ENCODE data around the gene AHDC1. TPM values are rescaled to one million over a fixed set of nuclear protein-coding genes. Genes with fewer than 3 reads are reported as not detected.
"Not testable (repeated sequence)": the region's sequence is repeated elsewhere in the genome, so short reads cannot be mapped to it uniquely, and the experiment has no call there.

Gene AHDC1
- total RNA-seq, 1 experiment from 2014 or later: 33.7 TPM

DNA sequence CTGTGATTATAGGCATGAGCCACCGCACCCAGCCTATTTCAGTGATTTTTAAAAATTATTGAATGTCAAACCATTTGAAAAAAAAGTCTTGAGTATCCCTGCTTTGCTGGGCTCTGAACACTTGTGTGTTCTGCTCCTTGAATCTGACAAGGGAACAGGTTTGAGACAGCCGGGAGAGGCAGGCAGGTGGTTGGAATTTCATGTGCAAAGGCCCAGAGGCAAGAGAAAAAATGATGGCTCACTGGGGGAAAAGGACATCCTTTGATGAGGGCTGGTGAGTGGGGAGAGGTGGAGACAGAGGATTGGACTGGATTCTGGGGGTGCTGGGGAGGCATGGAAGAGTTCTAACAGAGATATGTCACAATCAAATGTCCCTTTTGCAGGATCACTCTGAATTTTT is 100.9 kb downstream of the AHDC1 start:
- Histone ChIP-seq H3K36me3 (ENCODE audit: control insufficient read depth in 1 of 2, insufficient read depth in 2 of 2, low read length in 2 of 2) (no peaks in the 10 kb centered on the region), H3K9me2 (ENCODE audit: insufficient read depth) (no peaks in the 10 kb centered on the region), H3K9ac (ENCODE audit: low read length) (no peak overlapping the region), H3K79me2 (ENCODE audit: insufficient read depth, low read length) (no peaks in the 10 kb centered on the region), H3K27ac (ENCODE audit: low read depth, low read length) (no peak overlapping the region), H2AFZ (ENCODE audit: low read depth, low read length, poor library complexity, severe bottlenecking) (no peak overlapping the region), H4K20me1 (ENCODE audit: insufficient read depth) (no peaks in the 10 kb centered on the region), H3K27me3 (ENCODE audit: insufficient read depth, low read length) (no peaks in the 10 kb centered on the region), H3K9me3 (ENCODE audit: control insufficient read depth in 1 of 2, insufficient read depth in 1 of 2, low read depth in 1 of 2, low read length in 2 of 2) (no peaks in the 10 kb centered on the region), H3K4me3 (replicated peaks in 1 of 2; ENCODE audit: low read depth in 1 of 2, low read length in 2 of 2) (no peak overlapping the region), H3K4me2 (ENCODE audit: low read length) (no peak overlapping the region), H3K4me1 (ENCODE audit: control insufficient read depth in 1 of 2, insufficient read depth in 2 of 2, low read length in 2 of 2) (peaks cover 9 to 28% of the 10 kb centered on the region in 2 experiments; a peak in 3 of 4 replicates)
- ATAC-seq (no peak), DNase-seq (ENCODE audit: low read depth, low spot score) (no peak)
- intact Hi-C loops (cut with micrococcal nuclease): no loop called here
- BruUV-seq (replicated peaks): no TSS peak
- CTCF ChIA-PET: no interaction called here
- POLR2A ChIA-PET: no interaction called here
- RAD21 ChIA-PET (ENCODE audit: low non-redundant PET in 1 of 2, low total read pairs in 2 of 2, uncharacterized antibody in 2 of 2, unreplicated experiment in 2 of 2): no interaction called here
- TF ChIP-seq, protein P1, sequence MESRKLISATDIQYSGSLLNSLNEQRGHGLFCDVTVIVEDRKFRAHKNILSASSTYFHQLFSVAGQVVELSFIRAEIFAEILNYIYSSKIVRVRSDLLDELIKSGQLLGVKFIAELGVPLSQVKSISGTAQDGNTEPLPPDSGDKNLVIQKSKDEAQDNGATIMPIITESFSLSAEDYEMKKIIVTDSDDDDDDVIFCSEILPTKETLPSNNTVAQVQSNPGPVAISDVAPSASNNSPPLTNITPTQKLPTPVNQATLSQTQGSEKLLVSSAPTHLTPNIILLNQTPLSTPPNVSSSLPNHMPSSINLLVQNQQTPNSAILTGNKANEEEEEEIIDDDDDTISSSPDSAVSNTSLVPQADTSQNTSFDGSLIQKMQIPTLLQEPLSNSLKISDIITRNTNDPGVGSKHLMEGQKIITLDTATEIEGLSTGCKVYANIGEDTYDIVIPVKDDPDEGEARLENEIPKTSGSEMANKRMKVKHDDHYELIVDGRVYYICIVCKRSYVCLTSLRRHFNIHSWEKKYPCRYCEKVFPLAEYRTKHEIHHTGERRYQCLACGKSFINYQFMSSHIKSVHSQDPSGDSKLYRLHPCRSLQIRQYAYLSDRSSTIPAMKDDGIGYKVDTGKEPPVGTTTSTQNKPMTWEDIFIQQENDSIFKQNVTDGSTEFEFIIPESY (IDR thresholded peaks at IDR 0.05; ENCODE audit: extremely low read depth, insufficient replicate concordance, low read length): no peak
- no peak for TF ChIP-seq RAD21 (IDR thresholded peaks at IDR 0.05; ENCODE audit: low read depth)

DNA sequence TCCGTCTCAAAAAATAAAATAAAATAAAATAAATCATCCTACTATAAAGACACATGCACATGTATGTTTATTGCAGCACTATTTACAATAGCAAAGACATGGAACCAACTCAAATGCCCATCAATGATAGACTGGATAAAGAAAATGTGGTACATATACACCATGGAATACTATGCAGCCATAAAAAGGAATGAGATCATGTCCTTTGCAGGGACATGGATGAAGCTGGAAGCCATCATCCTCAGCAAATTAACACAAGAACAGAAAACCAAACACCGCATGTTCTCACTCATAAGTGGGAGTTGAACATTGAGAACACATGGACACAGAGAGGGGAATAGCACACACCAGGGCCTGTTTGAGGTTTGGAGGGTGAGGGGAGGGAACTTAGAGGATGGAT is 102.8 kb downstream of the AHDC1 start:
- ATAC-seq; H2AFZ ChIP-seq (ENCODE audit: low read depth, low read length, poor library complexity, severe bottlenecking); POLR2A ChIA-PET; H4K20me1 ChIP-seq (ENCODE audit: insufficient read depth); H3K79me2 ChIP-seq (ENCODE audit: insufficient read depth, low read length); intact Hi-C loops (cut with micrococcal nuclease); H3K4me3 ChIP-seq (replicated peaks in 1 of 2; ENCODE audit: low read depth in 1 of 2, low read length in 2 of 2); H3K27me3 ChIP-seq (ENCODE audit: insufficient read depth, low read length); CTCF ChIA-PET; H3K36me3 ChIP-seq (ENCODE audit: control insufficient read depth in 1 of 2, insufficient read depth in 2 of 2, low read length in 2 of 2); RAD21 ChIA-PET (ENCODE audit: low non-redundant PET in 1 of 2, low total read pairs in 2 of 2, uncharacterized antibody in 2 of 2, unreplicated experiment in 2 of 2); H3K4me2 ChIP-seq (ENCODE audit: low read length); H3K9me3 ChIP-seq (ENCODE audit: control insufficient read depth in 1 of 2, insufficient read depth in 1 of 2, low read depth in 1 of 2, low read length in 2 of 2); H3K9me2 ChIP-seq (ENCODE audit: insufficient read depth); H3K27ac ChIP-seq (ENCODE audit: low read depth, low read length); DNase-seq (ENCODE audit: low read depth, low spot score); BruUV-seq (replicated peaks); H3K9ac ChIP-seq (ENCODE audit: low read length): not testable (repeated sequence)
- H3K4me1 ChIP-seq (ENCODE audit: control insufficient read depth in 1 of 2, insufficient read depth in 2 of 2, low read length in 2 of 2): peaks cover 9 to 33% of the 10 kb centered on the region in 2 experiments; a peak in 3 of 4 replicates

Data from HCT116 (cell line).